GM12878 (cell line): ENCODE measurements around the gene GABBR2. TPM values are rescaled to one million over a fixed set of nuclear protein-coding genes. Genes with fewer than 3 reads are reported as not detected.

ENCODE experiments used
- ATAC-seq: fragments of 200-7000 bp; cut with Tn5 transposase; 3 replicates; pipeline ENCODE4 v1.9.1; 2020; ENCODE audit warnings: mild to moderate bottlenecking, moderate library complexity
- BruUV-seq: library from RNA; stranded (reverse); fragments of 400-500 nt; replicated peaks from 2 replicates; lab custom pipeline; 2021; lab: Mats Ljungman, UMichigan
- CTCF ChIA-PET: fragments of 300-600 bp; sonication (Branson Sonifier 250); formaldehyde crosslinking; extraction: SDS; loops from one replicate; lab custom pipeline; 2021; ENCODE audit warnings: inconsistent platforms; lab: Yijun Ruan, JAX
- POLR2A ChIA-PET: fragments of 350-600 bp; formaldehyde crosslinking; extraction: SDS; loops from one replicate; lab custom pipeline; 2021; ENCODE audit warnings: inconsistent platforms; lab: Charles Lee
- RAD21 ChIA-PET: fragments of 300-600 bp; sonication (Branson Sonifier 250); formaldehyde crosslinking; loops from one replicate; lab custom pipeline; 2023; ENCODE audit warnings: antibody characterized with exemption; ENCODE audit not compliant: unreplicated experiment; lab: Charles Lee
- SMC1A ChIA-PET: fragments of 300-600 bp; sonication (Branson Sonifier 250); formaldehyde crosslinking; loops from one replicate; lab custom pipeline; 2023; ENCODE audit not compliant: unreplicated experiment, uncharacterized antibody; lab: Charles Lee
- DNase-seq: peaks from one replicate; pipeline ENCODE4 v3.0.0-alpha.2; 2011; ENCODE audit warnings: low read depth, low spot score
- FAIRE-seq: peaks from 3 replicates; lab custom pipeline; 2011; peaks lifted over from hg19 to GRCh38; lab: Jason Lieb, UNC
- H2AFZ ChIP-seq: 2 replicates; pipeline ENCODE4 v1.6.0; 2011; ENCODE audit warnings: low read depth, low read length, control low read depth; ENCODE audit not compliant: control insufficient read depth
- H3K27ac ChIP-seq: 2 replicates; pipeline ENCODE4 v1.5.1; 2011; ENCODE audit warnings: control low read depth; ENCODE audit not compliant: control insufficient read depth, insufficient read depth
- H3K27me3 ChIP-seq, 2 experiments: replicated peaks in 1 of 2; 2 replicates each; pipeline versions ENCODE4 v1.6.0 to v1.6.1; 2011; ENCODE audit warnings: low read length in 1 of 2; ENCODE audit not compliant: control insufficient read depth in 2 of 2, insufficient read depth in 2 of 2
- H3K36me3 ChIP-seq, 2 experiments: 2 replicates each; pipeline ENCODE4 v1.5.1; 2011; ENCODE audit warnings: low read length in 1 of 2; ENCODE audit not compliant: control insufficient read depth in 2 of 2, insufficient read depth in 2 of 2
- H3K4me1 ChIP-seq: 2 replicates; pipeline ENCODE4 v1.6.1; 2011; ENCODE audit warnings: mild to moderate bottlenecking, low read length, moderate library complexity, mixed read lengths; ENCODE audit not compliant: control insufficient read depth, insufficient read depth
- H3K4me2 ChIP-seq: 2 replicates; pipeline ENCODE4 v1.6.0; 2011; ENCODE audit warnings: control low read depth; ENCODE audit not compliant: control insufficient read depth, insufficient read depth
- H3K4me3 ChIP-seq: fragments of 200-600 bp; sonication (generic); 2 replicates; pipeline ENCODE4 v1.5.1; 2016
- H3K79me2 ChIP-seq: 2 replicates; pipeline ENCODE4 v1.6.0; 2011; ENCODE audit warnings: low read length; ENCODE audit not compliant: control insufficient read depth, insufficient read depth
- H3K9ac ChIP-seq: 2 replicates; pipeline ENCODE4 v1.8.0; 2011; ENCODE audit warnings: low read length, control low read depth, mixed read lengths; ENCODE audit not compliant: control insufficient read depth, insufficient read depth
- H3K9me3 ChIP-seq: replicated peaks from 3 replicates; pipeline ENCODE4 v1.5.1; 2011; ENCODE audit warnings: mild to moderate bottlenecking, low read length; ENCODE audit not compliant: control insufficient read depth, insufficient read depth
- H4K20me1 ChIP-seq: 2 replicates; pipeline ENCODE4 v1.6.0; 2011; ENCODE audit not compliant: control insufficient read depth, insufficient read depth
- CHD2 ChIP-seq: IDR thresholded peaks from 2 replicates; pipeline ENCODE4 v1.6.1; 2011; ENCODE audit warnings: low read depth, low read length, improper control_type of control experiment, borderline replicate concordance
- KAT2A ChIP-seq: conservative IDR thresholded peaks from 2 replicates; pipeline ENCODE4 v1.6.1; 2011; ENCODE audit warnings: low read depth, low read length; ENCODE audit not compliant: control insufficient read depth
- WGBS: methylation state at CpG from one replicate; pipeline ENCODE4 v1.1.6; 2016; ENCODE audit warnings: low lambda C conversion rate; ENCODE audit not compliant: insufficient replicate concordance, insufficient coverage; ENCODE audit errors: missing lambda C conversion rate; 5-methylcytosine and 5-hydroxymethylcytosine counted together
- in situ Hi-C: fragments of 300-500 bp; cut with MboI; formaldehyde crosslinking; loops from 9 replicates; pipeline ENCODE4 v1.14.3; 2018; ENCODE audit warnings: mixed read lengths
- intact Hi-C: fragments of 100-400 bp; cut with micrococcal nuclease; formaldehyde crosslinking; loops from one replicate; pipeline ENCODE4 v1.14.2; 2022; ENCODE audit not compliant: unreplicated experiment
- polyA plus RNA-seq, 11 experiments: library from polyadenylated mRNA; depleted of rRNA in 4 of 11; unstranded in 6 of 11; stranded (reverse) in 5 of 11; fragments of >200 nt; fragmentation: Nextera tagmentation in 4 of 11; fragmentation: Illumina TruSeq in 1 of 11; extraction: Ambion mirVana in 4 of 11; extraction: Trizol in 1 of 11; gene quantifications; 1 replicate in 1 of 11; 2 replicates in 10 of 11; pipeline versions ENCODE4 v1.2.1 to v1.2.3, GENCODE V29; 2011 to 2016; ENCODE audit warnings: inconsistent platforms in 2 of 11, missing spikeins in 2 of 11, low read depth in 1 of 11
- total RNA-seq, 4 experiments: library from RNA; depleted of rRNA in 3 of 4; stranded (reverse); fragments of >200 nt in 3 of 4; fragmentation: Illumina TruSeq in 1 of 4; extraction: Trizol in 1 of 4; gene quantifications; 2 replicates each; pipeline versions ENCODE4 v1.2.1 to v1.2.3, GENCODE V29; 2013 to 2021
- TF ChIP-seq, protein P1 (sequence below): fragments of 450-650 bp; IDR thresholded peaks from 2 replicates; pipeline ENCODE4 v1.6.1; 2017; ENCODE audit warnings: mild to moderate bottlenecking, moderate library complexity

The GABBR2 gene
- total and polyA plus RNA-seq, 10 of the 15 experiments (the other 5 are each of a cell fraction or from before 2014, with no cell fraction given) = 0.02 to 2.2 (median 0.06) TPM; not detected in 2

DNA sequence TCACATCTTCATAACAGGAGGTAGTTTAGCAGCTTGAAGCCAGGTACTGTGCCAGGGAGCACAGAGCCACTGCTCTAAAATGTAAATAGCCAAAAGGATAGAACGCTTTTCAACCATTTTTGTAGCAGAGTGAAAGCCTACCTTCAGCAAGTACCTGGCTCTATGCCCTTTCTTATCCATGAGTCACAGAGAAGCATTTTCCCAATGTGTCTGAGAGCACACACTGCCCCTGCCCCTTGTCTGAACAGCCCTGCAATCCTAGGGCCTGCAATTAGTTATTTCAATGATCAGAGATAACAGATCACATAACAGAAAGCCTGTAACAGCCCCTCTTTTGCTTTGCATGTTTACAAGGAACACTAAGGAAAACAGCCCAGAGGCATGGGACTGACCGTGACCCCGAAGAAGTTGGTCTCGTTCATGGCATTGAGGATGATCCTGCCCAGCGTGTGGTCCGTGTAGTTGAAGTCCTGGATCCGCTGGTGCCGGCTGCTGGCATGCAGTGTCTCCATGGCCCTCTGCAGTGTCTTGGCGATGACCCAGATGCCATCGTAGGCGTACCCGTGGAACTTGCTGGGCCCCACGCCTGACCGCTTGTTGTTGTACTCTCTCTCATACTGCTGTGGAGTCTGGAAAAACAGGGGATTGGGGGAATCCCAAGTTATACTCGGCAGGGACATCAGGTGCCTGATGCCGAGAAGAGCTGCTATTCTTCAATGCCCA lies 255.0 kb downstream of the GABBR2 start:
- Histone ChIP-seq H3K4me1 (no peaks in the 10 kb centered on the region), H3K9me3 (no peaks in the 10 kb centered on the region), H4K20me1 (no peaks in the 10 kb centered on the region), H3K9ac (no peak overlapping the region), H3K4me2 (no peak overlapping the region), H3K79me2 (no peaks in the 10 kb centered on the region), H3K36me3 (no peaks in the 10 kb centered on the region), H2AFZ (no peak overlapping the region), H3K27ac (no peak overlapping the region), H3K4me3 (no peak overlapping the region), H3K27me3 (no peaks in the 10 kb centered on the region)
- no peak for ATAC-seq
- in situ Hi-C loops (no loop called here), intact Hi-C loops (no loop called here)
- TF ChIP-seq CHD2 (no peak), KAT2A (no peak)
- TF ChIP-seq, protein P1, sequence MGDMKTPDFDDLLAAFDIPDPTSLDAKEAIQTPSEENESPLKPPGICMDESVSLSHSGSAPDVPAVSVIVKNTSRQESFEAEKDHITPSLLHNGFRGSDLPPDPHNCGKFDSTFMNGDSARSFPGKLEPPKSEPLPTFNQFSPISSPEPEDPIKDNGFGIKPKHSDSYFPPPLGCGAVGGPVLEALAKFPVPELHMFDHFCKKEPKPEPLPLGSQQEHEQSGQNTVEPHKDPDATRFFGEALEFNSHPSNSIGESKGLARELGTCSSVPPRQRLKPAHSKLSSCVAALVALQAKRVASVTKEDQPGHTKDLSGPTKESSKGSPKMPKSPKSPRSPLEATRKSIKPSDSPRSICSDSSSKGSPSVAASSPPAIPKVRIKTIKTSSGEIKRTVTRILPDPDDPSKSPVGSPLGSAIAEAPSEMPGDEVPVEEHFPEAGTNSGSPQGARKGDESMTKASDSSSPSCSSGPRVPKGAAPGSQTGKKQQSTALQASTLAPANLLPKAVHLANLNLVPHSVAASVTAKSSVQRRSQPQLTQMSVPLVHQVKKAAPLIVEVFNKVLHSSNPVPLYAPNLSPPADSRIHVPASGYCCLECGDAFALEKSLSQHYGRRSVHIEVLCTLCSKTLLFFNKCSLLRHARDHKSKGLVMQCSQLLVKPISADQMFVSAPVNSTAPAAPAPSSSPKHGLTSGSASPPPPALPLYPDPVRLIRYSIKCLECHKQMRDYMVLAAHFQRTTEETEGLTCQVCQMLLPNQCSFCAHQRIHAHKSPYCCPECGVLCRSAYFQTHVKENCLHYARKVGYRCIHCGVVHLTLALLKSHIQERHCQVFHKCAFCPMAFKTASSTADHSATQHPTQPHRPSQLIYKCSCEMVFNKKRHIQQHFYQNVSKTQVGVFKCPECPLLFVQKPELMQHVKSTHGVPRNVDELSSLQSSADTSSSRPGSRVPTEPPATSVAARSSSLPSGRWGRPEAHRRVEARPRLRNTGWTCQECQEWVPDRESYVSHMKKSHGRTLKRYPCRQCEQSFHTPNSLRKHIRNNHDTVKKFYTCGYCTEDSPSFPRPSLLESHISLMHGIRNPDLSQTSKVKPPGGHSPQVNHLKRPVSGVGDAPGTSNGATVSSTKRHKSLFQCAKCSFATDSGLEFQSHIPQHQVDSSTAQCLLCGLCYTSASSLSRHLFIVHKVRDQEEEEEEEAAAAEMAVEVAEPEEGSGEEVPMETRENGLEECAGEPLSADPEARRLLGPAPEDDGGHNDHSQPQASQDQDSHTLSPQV = no peak
- DNase-seq = no peak
- 36% methylated on average over 16 of the region's 16 CpGs for WGBS
- BruUV-seq = no TSS peak
- SMC1A ChIA-PET = no interaction called here
- POLR2A ChIA-PET = no interaction called here
- FAIRE-seq = no peak
- RAD21 ChIA-PET = no interaction called here
- CTCF ChIA-PET = no interaction called here
